Ishikawa (cell line): ENCODE results near the gene BMP6.

Source experiments
- CEBPB ChIP-seq: IDR thresholded peaks from 2 replicates; pipeline ENCODE4 v1.6.1; 2012
- CREB1 ChIP-seq: IDR thresholded peaks from 2 replicates; pipeline ENCODE4 v1.6.1; 2012; ENCODE audit warnings: low read depth
- EGR1 ChIP-seq: IDR thresholded peaks from 2 replicates; pipeline ENCODE4 v1.6.1; 2012
- EP300 ChIP-seq: IDR thresholded peaks from 2 replicates; pipeline ENCODE4 v1.6.1; 2012; ENCODE audit warnings: borderline replicate concordance
- FOXM1 ChIP-seq: IDR thresholded peaks from 2 replicates; pipeline ENCODE4 v1.6.1; 2012; ENCODE audit warnings: low read depth, borderline replicate concordance
- MAX ChIP-seq: IDR thresholded peaks from 2 replicates; pipeline ENCODE4 v1.6.1; 2012
- NFIC ChIP-seq: IDR thresholded peaks from 2 replicates; pipeline ENCODE4 v1.6.1; 2012
- RAD21 ChIP-seq: IDR thresholded peaks from 2 replicates; pipeline ENCODE4 v1.6.1; 2012; ENCODE audit warnings: low read depth
- REST ChIP-seq: IDR thresholded peaks from 2 replicates; pipeline ENCODE4 v1.6.1; 2012; ENCODE audit warnings: low read depth, mild to moderate bottlenecking
- TAF1 ChIP-seq: IDR thresholded peaks from 2 replicates; pipeline ENCODE4 v1.6.1; 2012; ENCODE audit warnings: low read depth, mild to moderate bottlenecking
- TCF12 ChIP-seq: IDR thresholded peaks from 2 replicates; pipeline ENCODE4 v1.6.1; 2012; ENCODE audit warnings: low read depth
- TEAD4 ChIP-seq: IDR thresholded peaks from 2 replicates; pipeline ENCODE4 v1.6.1; 2012
- USF1 ChIP-seq: IDR thresholded peaks from 2 replicates; pipeline ENCODE4 v1.6.1; 2012
- YY1 ChIP-seq: IDR thresholded peaks from 2 replicates; pipeline ENCODE4 v1.6.1; 2012; ENCODE audit warnings: low read depth
- ZBTB7A ChIP-seq: IDR thresholded peaks from 2 replicates; pipeline ENCODE4 v1.6.1; 2012; ENCODE audit warnings: low read depth

The BMP6 gene

GRCh38 chr6:7883381-7883780, 157.5 kb downstream of the BMP6 start:
- TF ChIP-seq ZBTB7A: no peak
- no peak for TF ChIP-seq NFIC
- TF ChIP-seq CEBPB: no peak
- no peak for TF ChIP-seq MAX
- TF ChIP-seq TAF1: no peak

- TF ChIP-seq FOXM1 (no peak), MAX (no peak), CREB1 (no peak), EP300 (no peak), REST (no peak), NFIC (no peak), ZBTB7A (no peak), TEAD4 (no peak), YY1 (no peak)
Measured at GRCh38 chr6:7886132-7886531, 160.2 kb downstream of the BMP6 start.

- TF ChIP-seq ZBTB7A (no peak), NFIC (no peak), RAD21 (no peak), EP300 (no peak), FOXM1 (no peak), TEAD4 (no peak), CEBPB (no peak)
Measured at GRCh38 chr6:7887278-7887991, 161.5 kb downstream of the BMP6 start.

- no peak for TF ChIP-seq YY1
- no peak for TF ChIP-seq USF1
- TF ChIP-seq MAX: no peak
- TF ChIP-seq REST: no peak
- no peak for TF ChIP-seq TCF12
- TF ChIP-seq CEBPB: no peak
- TF ChIP-seq EP300: no peak
- no peak for TF ChIP-seq TEAD4
- no peak for TF ChIP-seq NFIC
Measured at GRCh38 chr6:7888587-7889357, 162.9 kb downstream of the BMP6 start.

- TF ChIP-seq TAF1 (no peak), EGR1 (no peak), CEBPB (no peak), FOXM1 (no peak), RAD21 (no peak)
Measured at GRCh38 chr6:7891078-7891872, 165.4 kb downstream of the BMP6 start.

- no peak for TF ChIP-seq USF1
- TF ChIP-seq ZBTB7A: no peak
- TF ChIP-seq TAF1: no peak
- no peak for TF ChIP-seq TEAD4
- TF ChIP-seq EP300: no peak
- TF ChIP-seq CEBPB: no peak
- TF ChIP-seq CREB1: no peak
- no peak for TF ChIP-seq REST
- no peak for TF ChIP-seq RAD21
- TF ChIP-seq TCF12: no peak
- no peak for TF ChIP-seq FOXM1
- TF ChIP-seq YY1: no peak
- TF ChIP-seq MAX: no peak
- TF ChIP-seq NFIC: no peak
- TF ChIP-seq EGR1: no peak
Measured at GRCh38 chr6:7893342-7893741, 167.4 kb downstream of the BMP6 start.
